GM21619 (cell line): ENCODE measurements around the gene LRBA.
"Not testable (repeated sequence)": the region's sequence is repeated elsewhere in the genome, so short reads cannot be mapped to it uniquely, and the experiment has no call there.

Experiments
- ATAC-seq: cut with Tn5 transposase; IDR thresholded peaks from one replicate; pipeline ENCODE4 v1.9.1; 2021; ENCODE audit not compliant: unreplicated experiment

LRBA gene

GRCh38 chr4:150578745-150579501 lies 436.2 kb downstream of the LRBA start:
- no peak for ATAC-seq

DNA sequence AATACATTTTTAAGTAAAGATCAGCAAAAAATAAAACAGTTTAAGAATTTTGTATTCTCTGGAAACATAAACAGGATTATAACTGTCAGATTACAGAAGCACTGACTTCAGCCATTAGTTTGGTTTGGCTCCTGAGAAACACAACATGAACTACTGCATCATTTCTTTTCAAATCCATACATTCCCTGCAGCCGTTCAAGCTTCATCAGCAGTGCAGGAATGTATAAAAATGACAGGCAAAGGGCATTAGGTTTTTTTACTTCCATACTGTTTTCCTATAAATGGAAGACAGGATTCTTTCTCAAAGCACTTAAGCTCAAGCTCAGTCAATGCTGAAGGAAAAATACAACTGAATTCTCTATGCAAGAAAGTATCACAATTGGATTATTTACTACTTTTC lies 437.3 kb downstream of the LRBA start:
- no peak for ATAC-seq

GRCh38 chr4:150574678-150575077 lies 440.4 kb downstream of the LRBA start:
- no peak for ATAC-seq

DNA sequence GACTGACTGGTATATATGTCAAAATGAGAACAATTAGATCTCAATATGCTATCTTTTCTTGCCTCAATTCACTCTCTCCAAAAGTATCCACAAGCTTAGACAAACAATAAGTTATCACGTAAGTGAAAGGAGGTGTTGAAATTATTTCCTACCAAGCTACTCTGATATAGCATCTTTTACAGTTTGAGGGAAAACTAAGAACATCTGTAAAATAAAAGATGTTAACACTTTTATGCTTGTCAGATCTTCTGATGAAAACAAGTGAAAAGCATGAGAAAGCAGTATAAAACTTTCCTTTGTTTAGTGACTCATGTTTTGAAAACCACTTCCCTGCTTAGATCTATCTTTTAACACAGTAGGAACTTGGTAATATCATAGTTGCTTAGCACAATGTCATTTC lies 441.6 kb downstream of the LRBA start:
- ATAC-seq, result no peak

- peak; percentile 69 for ATAC-seq
These were observed 442.2 kb downstream of the LRBA start for GRCh38 chr4:150572704-150573504.

- ATAC-seq, result no peak
These were observed 444.2 kb downstream of the LRBA start for GRCh38 chr4:150570862-150571261.

DNA sequence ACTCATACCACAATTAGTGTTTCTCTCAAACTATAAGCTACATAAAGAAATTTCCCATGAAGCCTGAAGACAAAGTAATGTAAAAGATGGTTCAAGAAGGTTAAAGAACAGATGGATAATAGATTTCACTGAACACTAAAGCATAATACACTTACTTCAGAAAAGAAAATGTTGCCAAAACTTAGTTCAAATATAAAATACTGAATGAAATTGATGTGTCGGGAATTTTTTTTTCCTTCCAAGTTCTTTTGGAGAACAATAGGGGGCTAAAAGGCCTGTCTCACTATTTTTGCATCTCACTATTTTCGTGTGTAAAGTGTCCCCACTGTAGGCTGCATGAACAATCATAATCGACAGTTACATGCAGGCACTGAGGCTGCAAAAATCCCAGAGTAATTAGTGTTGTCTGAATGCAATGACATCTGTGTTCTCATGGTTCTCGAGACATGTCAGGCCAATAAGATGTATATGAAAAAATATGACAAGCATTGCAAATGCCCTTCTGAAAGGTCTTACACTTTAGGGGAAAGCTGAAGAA lies 445.0 kb downstream of the LRBA start:
- no peak for ATAC-seq

- no peak for ATAC-seq
These were observed 445.6 kb downstream of the LRBA start for GRCh38 chr4:150569384-150569987.

GRCh38 chr4:150567070-150567469 lies 448.0 kb downstream of the LRBA start:
- no peak for ATAC-seq

DNA sequence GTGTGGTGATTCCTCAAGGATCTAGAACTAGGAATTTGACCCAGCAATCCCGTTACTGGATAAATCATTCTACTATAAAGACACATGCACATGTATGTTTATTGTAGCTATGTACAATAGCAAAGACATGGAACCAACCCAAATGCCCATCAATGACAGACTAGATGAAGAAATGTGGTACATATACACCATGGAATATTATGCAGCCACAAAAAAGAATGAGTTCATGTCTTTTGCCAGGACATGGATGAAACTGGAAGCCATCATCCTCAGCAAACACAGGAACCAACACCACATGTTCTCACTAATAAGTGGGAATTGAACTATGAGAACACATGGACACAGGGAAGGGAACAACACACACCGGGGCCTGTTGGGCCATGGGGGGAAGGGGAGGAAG lies 450.1 kb downstream of the LRBA start:
- not testable (repeated sequence) for ATAC-seq

GRCh38 chr4:150562751-150563150 lies 452.3 kb downstream of the LRBA start:
- no peak for ATAC-seq

DNA sequence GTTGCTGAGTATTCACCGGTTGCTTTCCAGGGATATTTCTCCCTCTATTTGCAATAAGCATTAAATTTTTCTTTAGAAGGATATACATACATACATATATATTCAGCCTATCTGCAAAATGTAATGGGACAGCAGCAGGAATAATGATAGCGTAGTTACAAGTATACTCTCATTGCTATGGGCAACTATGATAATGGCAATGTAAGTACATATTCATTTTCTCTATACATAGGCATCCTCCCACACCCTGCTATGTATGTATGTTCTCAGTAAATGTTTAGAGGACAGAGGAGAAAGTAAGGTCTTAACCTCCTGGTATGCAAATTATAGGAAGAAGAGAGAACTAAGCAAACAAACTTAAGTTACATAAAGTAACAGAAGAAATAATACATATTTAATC lies 452.8 kb downstream of the LRBA start:
- ATAC-seq, result no peak

- ATAC-seq, result no peak
These were observed 453.8 kb downstream of the LRBA start for GRCh38 chr4:150561143-150561737.

GRCh38 chr4:150557811-150558210 lies 457.3 kb downstream of the LRBA start:
- not testable (repeated sequence) for ATAC-seq

- ATAC-seq, result no peak
These were observed 467.8 kb downstream of the LRBA start for GRCh38 chr4:150547154-150547838.

GRCh38 chr4:150546286-150546685 lies 468.8 kb downstream of the LRBA start:
- ATAC-seq, result no peak

DNA sequence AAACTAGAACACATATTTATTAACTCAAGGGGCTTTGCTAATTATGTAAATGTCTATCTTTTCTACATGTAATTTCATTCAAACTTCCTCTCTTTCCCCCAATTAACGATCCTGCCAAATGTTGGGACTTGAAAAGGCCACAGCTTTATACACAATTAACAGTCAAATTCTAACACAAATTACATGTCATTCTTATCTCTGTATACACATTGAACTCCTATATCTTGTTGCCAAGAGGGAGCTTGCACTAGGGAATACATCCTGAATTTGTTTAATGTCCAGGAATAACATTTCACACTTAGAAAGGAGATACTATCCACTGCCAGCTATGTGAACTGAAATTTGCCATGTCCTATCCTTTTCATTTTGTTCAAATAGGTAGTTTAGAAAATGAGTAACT lies 472.0 kb downstream of the LRBA start:
- ATAC-seq, result no peak

DNA sequence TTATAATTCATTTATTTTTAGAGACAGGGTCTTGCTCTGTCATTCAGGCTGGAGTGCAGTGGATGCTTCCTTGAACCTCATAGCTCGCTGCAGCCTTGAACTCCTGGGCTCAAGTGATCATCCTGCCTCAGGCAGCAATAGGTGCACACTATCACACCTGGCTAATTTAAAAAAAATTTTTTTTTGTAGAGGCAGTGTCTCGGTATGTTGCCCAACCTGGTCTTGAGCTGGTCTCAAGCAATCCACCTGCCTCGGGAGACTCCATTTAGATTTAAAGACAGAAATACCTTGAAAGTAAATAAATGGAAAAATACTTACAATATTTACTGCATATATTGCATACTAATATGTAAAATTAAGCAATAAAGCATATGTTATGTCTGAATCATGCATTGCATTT lies 473.4 kb downstream of the LRBA start:
- ATAC-seq, result no peak

DNA sequence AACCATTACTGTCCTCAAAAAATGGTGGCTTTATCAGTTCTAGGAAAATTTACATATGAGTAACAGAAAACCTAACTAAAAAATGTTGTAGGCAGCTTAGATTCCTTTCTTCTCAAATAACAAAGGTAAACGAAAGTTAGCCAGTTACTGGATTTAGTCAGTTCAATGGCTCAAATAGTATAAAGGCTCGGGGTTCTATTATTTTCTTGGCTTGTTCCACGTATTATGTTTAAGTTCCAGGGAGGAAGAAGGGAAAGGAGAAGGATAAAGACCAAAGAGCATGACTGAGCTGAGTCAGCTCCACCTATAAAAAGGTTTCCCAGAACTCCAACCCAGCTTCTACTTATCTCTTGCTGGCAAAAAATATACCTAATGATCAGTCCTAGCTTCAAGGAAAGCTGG lies 474.1 kb downstream of the LRBA start:
- ATAC-seq, result no peak

DNA sequence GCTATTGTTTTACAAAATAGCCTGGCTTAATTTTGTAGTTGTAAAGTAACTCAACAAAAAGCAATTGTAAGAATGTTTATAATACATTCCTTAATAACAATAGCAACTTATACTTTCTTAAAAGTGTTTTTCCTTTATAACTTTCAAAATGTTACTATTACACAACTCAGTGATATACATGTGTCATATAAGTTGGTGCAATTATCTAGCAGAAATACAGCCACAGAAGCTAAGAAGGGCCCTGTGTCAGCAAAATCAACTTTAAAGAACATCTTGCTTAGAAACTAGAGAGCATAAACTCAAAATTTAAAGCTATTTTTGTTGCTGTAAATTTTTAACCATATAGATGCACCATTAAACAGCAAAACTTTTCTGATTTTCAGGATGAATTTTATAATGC lies 474.5 kb downstream of the LRBA start:
- ATAC-seq, result no peak

DNA sequence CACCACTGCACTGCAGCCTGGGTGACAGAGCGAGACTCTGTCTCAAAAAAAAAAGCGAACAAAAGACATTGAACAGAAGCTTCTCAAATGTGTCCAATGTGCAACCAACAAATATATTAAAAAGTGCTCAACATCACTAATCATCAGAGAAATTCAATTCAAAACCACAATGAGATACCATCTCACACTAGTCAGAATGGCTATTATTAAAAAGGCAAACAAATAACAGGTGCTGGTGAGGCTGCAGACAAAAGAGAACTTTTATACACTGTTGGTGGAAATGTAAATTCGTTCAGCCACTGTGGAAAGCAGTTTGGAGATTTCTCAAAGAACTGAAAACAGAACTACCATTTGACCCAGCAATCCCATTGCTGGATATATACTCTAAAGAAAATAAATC lies 477.2 kb downstream of the LRBA start:
- not testable (repeated sequence) for ATAC-seq
